Heart left ventricle (tissue), 16 donors: ENCODE data around the gene LYG1. TPM values are rescaled to one million over a fixed set of nuclear protein-coding genes. Genes with fewer than 3 reads are reported as not detected.

Source experiments
- ATAC-seq, 4 donors: fragments of 200-7000 bp; cut with Tn5 transposase; one replicate each; pipeline ENCODE4 v1.9.1; 2020 to 2022; ENCODE audit warnings: moderate library complexity in 4 of 4, mild to moderate bottlenecking in 3 of 4, moderate number of reproducible peaks in 1 of 4
- DNase-seq, 5 donors: peaks; one replicate each; pipeline ENCODE4 v3.0.0-alpha.2; 2020
- H3K27ac ChIP-seq, 12 donors: fragments of 200-600 bp; sonication (generic) in 4 of 12; one replicate each; pipeline versions ENCODE4 v1.5.0 to v1.8.0; 2016 to 2022; ENCODE audit warnings: mild to moderate bottlenecking in 2 of 12
- H3K27me3 ChIP-seq, 9 donors: fragments of 200-600 bp; sonication (generic) in 2 of 9; one replicate each; pipeline versions ENCODE4 v1.5.1 to v1.8.0; 2016 to 2022; ENCODE audit warnings: mild to moderate bottlenecking in 3 of 9
- H3K36me3 ChIP-seq, 9 donors: fragments of 200-600 bp; sonication (generic) in 2 of 9; one replicate each; pipeline versions ENCODE4 v1.5.0 to v1.8.0; 2018 to 2022; ENCODE audit warnings: mild to moderate bottlenecking in 2 of 9
- H3K4me1 ChIP-seq, 12 donors: fragments of 200-600 bp; sonication (generic) in 4 of 12; one replicate each; pipeline versions ENCODE4 v1.5.0 to v1.8.0; 2016 to 2022; ENCODE audit warnings: mild to moderate bottlenecking in 3 of 12
- H3K4me3 ChIP-seq, 12 donors: fragments of 200-600 bp; sonication (generic) in 4 of 12; one replicate each; pipeline versions ENCODE4 v1.5.0 to v1.8.0; 2017 to 2022; ENCODE audit warnings: mild to moderate bottlenecking in 9 of 12, moderate library complexity in 4 of 12
- H3K9me3 ChIP-seq, 12 donors: fragments of 200-600 bp; sonication (generic) in 4 of 12; one replicate each; pipeline versions ENCODE4 v1.5.0 to v1.8.0; 2016 to 2022; ENCODE audit warnings: mild to moderate bottlenecking in 1 of 12
- POLR2A ChIP-seq, 2 donors: fragments of 450-650 bp; IDR thresholded peaks; one replicate each; pipeline ENCODE4 v1.6.1; 2017; ENCODE audit warnings: antibody characterized with exemption in 2 of 2, mild to moderate bottlenecking in 2 of 2, moderate library complexity in 2 of 2
- WGBS, 4 donors: extraction: QIAGEN DNeasy Blood & Tissue Kit in 2 of 4; methylation state at CpG; one replicate each; pipeline versions ENCODE4 v1.1.5 to v1.1.7; 2013 to 2018; 5-methylcytosine and 5-hydroxymethylcytosine counted together
- intact Hi-C, 10 donors: fragments of 100-400 bp; cut with DNase I; formaldehyde crosslinking; loops; one replicate each; pipeline versions ENCODE4 v1.11.1 to v1.14.2; 2022
- polyA plus RNA-seq, 2 donors: library from polyadenylated mRNA; stranded (reverse); fragments of 200-250 nt; gene quantifications; one replicate each; pipeline ENCODE4 v1.2.3, GENCODE V29; 2013
- total RNA-seq, 9 donors: library from RNA; depleted of rRNA in 2 of 9; stranded (reverse); fragments of >200 nt in 2 of 9; fragmentation: NEBNext Ultra II Directional in 3 of 9; extraction: Animal tissue kit (Norgen Biotek cat#: 25700) in 3 of 9; gene quantifications; one replicate each; pipeline versions ENCODE4 v1.1.0 to v1.2.4, GENCODE V29; 2016 to 2023
- TF ChIP-seq, protein P1 (sequence below), 12 donors: fragments of 200-600 bp; sonication (generic) in 4 of 12; IDR thresholded peaks; one replicate each; pipeline versions ENCODE4 v1.5.0 to v1.8.0; 2018 to 2022; ENCODE audit warnings: antibody characterized with exemption in 12 of 12, mild to moderate bottlenecking in 5 of 12
- donor health status: ischemic (EF 13 %, LVEDD 7.1; RV severe dilation, severe dysfunction).
- donor health status: healthy with polysubstance abuse.
- donor health status: DM: no; HTN: yes; CAD: no.
- donor health status: DM: no; HTN: no; CAD: no.
- donor health status: ischemic (EF 25% LVEDD 6.9; RV normal size, moderate dysfunction).
- donor health status: ischemic (EF 25% LVEDD 5.7; RV mildly dilated, moderate dysfunction).
- donor health status: healthy.
- donor health status: DM: yes; HTN: yes; CAD: no.
- donor health status: ischemic (EF 35%, LVEDD 5.7; RV mildly dilated, moderate dysfunction).
- donor health status: nonischemic (EF 11% LVEDD 7.7; RV severe dilation, severe dysfunction).
- donor health status: DM: yes; HTN: yes; CAD: no.
- donor health status: PGD.
- donor health status: ischemic (EF 29% LVEDD 5.4; RV normal size, mild dysfunction).
- donor health status: nonischemic (EF 23%, LVEDD 6.1; RV moderate dilation, normal function).

The LYG1 gene
- total and polyA plus RNA-seq, 11 donors: 0.29 to 1.2 (median 0.57) TPM; not detected in 3

- ATAC-seq: no peak
- peaks cover 0 to 6% (median 0%) of the 10 kb centered on the region in 9 donors for H3K36me3 ChIP-seq
- H3K27ac ChIP-seq: no peak overlapping the region
- no peak for TF ChIP-seq POLR2A (IDR thresholded peaks at IDR 0.05)
- TF ChIP-seq, protein P1, sequence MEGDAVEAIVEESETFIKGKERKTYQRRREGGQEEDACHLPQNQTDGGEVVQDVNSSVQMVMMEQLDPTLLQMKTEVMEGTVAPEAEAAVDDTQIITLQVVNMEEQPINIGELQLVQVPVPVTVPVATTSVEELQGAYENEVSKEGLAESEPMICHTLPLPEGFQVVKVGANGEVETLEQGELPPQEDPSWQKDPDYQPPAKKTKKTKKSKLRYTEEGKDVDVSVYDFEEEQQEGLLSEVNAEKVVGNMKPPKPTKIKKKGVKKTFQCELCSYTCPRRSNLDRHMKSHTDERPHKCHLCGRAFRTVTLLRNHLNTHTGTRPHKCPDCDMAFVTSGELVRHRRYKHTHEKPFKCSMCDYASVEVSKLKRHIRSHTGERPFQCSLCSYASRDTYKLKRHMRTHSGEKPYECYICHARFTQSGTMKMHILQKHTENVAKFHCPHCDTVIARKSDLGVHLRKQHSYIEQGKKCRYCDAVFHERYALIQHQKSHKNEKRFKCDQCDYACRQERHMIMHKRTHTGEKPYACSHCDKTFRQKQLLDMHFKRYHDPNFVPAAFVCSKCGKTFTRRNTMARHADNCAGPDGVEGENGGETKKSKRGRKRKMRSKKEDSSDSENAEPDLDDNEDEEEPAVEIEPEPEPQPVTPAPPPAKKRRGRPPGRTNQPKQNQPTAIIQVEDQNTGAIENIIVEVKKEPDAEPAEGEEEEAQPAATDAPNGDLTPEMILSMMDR (IDR thresholded peaks at IDR 0.05): no peak
- H3K9me3 ChIP-seq: peaks cover 0 to 8% (median 0%) of the 10 kb centered on the region in 12 donors
- 73 to 78% (median 75%) methylated on average over 4 of the region's 4 CpGs for WGBS, 4 donors
- intact Hi-C loops: no loop called here
- no peaks in the 10 kb centered on the region for H3K4me1 ChIP-seq
- H3K4me3 ChIP-seq: no peak overlapping the region
- DNase-seq: no peak
- H3K27me3 ChIP-seq: no peaks in the 10 kb centered on the region
These were observed 39.8 kb downstream of the LYG1 start for GRCh38 chr2:99261242-99261641.

- intact Hi-C loops: no loop called here
- H3K4me1 ChIP-seq: no peaks in the 10 kb centered on the region
- DNase-seq: no peak
- H3K4me3 ChIP-seq: no peak overlapping the region
- peaks cover 0 to 6% (median 0%) of the 10 kb centered on the region in 9 donors for H3K36me3 ChIP-seq
- H3K9me3 ChIP-seq: peaks cover 0 to 8% (median 0%) of the 10 kb centered on the region in 12 donors
- ATAC-seq: no peak
- H3K27me3 ChIP-seq: no peaks in the 10 kb centered on the region
- no peak overlapping the region for H3K27ac ChIP-seq
- no peak for TF ChIP-seq POLR2A (IDR thresholded peaks at IDR 0.05)
- TF ChIP-seq, protein P1 (IDR thresholded peaks at IDR 0.05): no peak
- 94 to 100% (median 97%) methylated on average over 2 of the region's 2 CpGs for WGBS, 4 donors
These were observed 40.8 kb downstream of the LYG1 start for GRCh38 chr2:99260184-99260583.

DNA sequence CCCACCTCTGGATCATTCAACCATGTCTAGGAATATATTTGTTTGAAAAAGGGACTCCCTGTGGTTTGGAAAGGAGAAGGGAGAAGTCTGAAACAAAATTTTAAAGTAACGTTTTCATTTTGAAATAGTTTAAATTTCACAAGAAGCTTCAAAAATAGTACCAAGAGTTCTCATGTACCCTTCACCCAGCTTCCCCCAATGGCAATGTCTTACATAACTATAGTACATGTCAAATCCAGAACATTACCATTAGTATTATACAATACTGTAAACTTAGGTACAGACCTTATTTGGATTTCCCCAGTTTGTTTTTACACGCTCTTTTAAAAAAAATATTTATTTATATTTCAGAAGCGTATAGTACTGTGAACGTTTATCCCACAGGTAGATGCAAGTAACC, 41.5 kb downstream of the LYG1 start:
- ATAC-seq (no peak), DNase-seq (no peak)
- H3K4me3 ChIP-seq: no peak overlapping the region
- H3K4me1 ChIP-seq: no peaks in the 10 kb centered on the region
- peaks cover 0 to 6% (median 0%) of the 10 kb centered on the region in 9 donors for H3K36me3 ChIP-seq
- TF ChIP-seq, protein P1 (IDR thresholded peaks at IDR 0.05): no peak
- TF ChIP-seq POLR2A (IDR thresholded peaks at IDR 0.05): no peak
- no peak overlapping the region for H3K27ac ChIP-seq
- intact Hi-C loops: no loop called here
- H3K27me3 ChIP-seq: no peaks in the 10 kb centered on the region
- 81 to 97% (median 88%) methylated on average over 4 of the region's 4 CpGs for WGBS, 4 donors
- H3K9me3 ChIP-seq: peaks cover 0 to 8% (median 0%) of the 10 kb centered on the region in 12 donors

DNA sequence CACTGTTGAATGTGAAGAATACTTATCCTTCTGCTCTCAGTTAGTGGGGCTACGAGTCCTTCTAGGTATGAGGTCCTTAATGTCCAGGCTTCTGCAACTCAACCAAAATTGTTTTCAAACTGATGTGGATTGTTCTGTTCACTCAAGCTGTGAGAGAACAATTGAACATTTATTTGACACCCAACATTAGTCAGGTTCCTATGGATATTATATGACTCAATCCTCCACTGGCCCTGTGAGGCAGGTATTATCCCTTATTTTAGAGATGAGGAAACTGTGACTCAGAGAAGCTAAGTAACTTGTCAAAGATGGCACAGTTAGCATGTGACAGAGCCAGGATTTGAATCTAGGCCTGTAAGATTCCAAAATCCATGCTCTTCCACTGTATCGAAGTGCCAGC, 44.3 kb downstream of the LYG1 start:
- 94 to 99% (median 98%) methylated on average over 2 of the region's 2 CpGs for WGBS, 4 donors
- TF ChIP-seq, protein P1 (IDR thresholded peaks at IDR 0.05): no peak
- TF ChIP-seq POLR2A (IDR thresholded peaks at IDR 0.05): no peak
- intact Hi-C loops: no loop called here
- H3K4me1 ChIP-seq: no peaks in the 10 kb centered on the region
- DNase-seq (no peak), ATAC-seq (no peak)
- H3K27me3 ChIP-seq: no peaks in the 10 kb centered on the region
- no peak overlapping the region for H3K4me3 ChIP-seq
- H3K27ac ChIP-seq: no peak overlapping the region
- no peaks in the 10 kb centered on the region for H3K36me3 ChIP-seq
- peaks cover 0 to 8% (median 0%) of the 10 kb centered on the region in 12 donors for H3K9me3 ChIP-seq
